Measurements from ENCODE around the gene SOX1. TPM values are rescaled to one million over a fixed set of nuclear protein-coding genes. Genes with fewer than 3 reads are reported as not detected.

Gene SOX1
- total and polyA plus RNA-seq, 4 donors, result 0.09 TPM; not detected in 3

DNA sequence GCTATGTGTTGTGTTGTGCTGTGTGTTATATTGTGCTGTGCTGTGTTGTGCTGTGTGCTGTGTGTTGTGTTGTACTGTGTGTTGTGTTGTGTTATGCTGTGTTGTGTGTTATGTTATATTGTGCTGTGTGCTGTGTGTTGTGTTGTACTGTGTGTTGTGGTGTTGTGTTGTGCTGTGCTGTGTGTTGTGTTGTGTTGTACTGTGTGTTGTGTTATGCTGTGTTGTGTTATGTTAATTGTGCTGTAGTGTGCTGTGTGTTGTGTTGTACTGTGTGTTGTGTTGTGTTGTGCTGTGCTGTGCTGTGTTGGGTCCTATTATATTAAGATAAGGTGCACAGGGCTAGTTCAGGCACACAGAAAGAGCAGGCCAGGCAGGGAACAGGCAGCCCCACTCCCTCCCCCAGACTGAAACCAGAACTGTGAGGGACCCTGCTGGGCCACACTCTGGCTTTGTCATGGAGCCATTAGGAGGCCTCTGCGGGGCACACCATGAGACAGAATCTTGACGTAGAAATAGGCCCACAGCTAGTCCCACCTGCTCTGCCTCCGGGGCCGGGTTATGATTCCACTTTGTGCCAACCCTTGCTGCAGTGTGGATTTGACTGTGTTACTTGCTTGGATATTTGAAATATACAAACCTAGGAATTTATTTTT lies 12.1 kb downstream of the SOX1 start:
- Histone ChIP-seq H3K4me1 (ENCODE audit: control insufficient read depth in 5 of 5, insufficient read depth in 5 of 5, low read length in 5 of 5) (peaks cover 0 to 3% (median 0%) of the 10 kb centered on the region in 5 donors), H3K9me3 (ENCODE audit: control insufficient read depth in 4 of 4, insufficient read depth in 3 of 4, low read length in 3 of 4) (peaks cover 0 to 14% (median 6%) of the 10 kb centered on the region in 4 donors), H3K4me3 (no peak overlapping the region), H3K27me3 (ENCODE audit: control insufficient read depth in 3 of 3, insufficient read depth in 3 of 3, low read length in 2 of 3) (peaks cover 17 to 82% (median 65%) of the 10 kb centered on the region in 3 donors), H3K9ac (ENCODE audit: insufficient read depth in 1 of 2, low read length in 2 of 2) (no peak overlapping the region), H3K27ac (ENCODE audit: low read depth in 1 of 2, low read length in 1 of 2) (no peak overlapping the region), H3K36me3 (ENCODE audit: control insufficient read depth in 4 of 4, insufficient read depth in 4 of 4, low read length in 4 of 4) (no peaks in the 10 kb centered on the region)
- TF ChIP-seq CTCF (IDR thresholded peaks at IDR 0.05; ENCODE audit: control extremely low read depth, extremely low read depth), result no peak
- no peak for ATAC-seq (ENCODE audit: insufficient read depth, low FRiP score)
- WGBS, 2 donors, result 29 to 52% methylated on average over 4 of the region's 4 CpGs
- DNase-seq, result no peak

DNA sequence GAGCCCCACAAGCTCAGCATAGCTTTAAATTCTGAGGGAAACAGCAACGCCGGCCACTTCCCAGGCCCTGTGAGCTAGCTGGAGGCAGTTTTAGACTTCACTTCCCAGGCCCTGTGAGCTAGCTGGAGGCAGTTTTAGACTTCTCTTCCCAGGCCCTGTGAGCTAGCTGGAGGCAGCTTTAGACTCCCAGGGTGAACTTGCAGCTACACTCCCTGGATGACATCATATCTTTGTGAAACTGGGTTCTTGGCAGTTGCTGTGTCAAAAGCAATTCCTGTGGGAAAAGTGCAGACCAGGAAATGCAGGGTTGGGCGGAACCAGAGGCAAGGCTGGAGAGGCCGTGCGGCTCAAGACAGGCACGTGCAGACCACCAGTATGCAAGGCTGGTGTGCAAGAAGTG lies 12.7 kb downstream of the SOX1 start:
- Histone ChIP-seq H3K27me3 (ENCODE audit: control insufficient read depth in 3 of 3, insufficient read depth in 3 of 3, low read length in 2 of 3) (peaks cover 17 to 75% (median 58%) of the 10 kb centered on the region in 3 donors), H3K27ac (ENCODE audit: low read depth in 1 of 2, low read length in 1 of 2) (no peak overlapping the region), H3K9me3 (ENCODE audit: control insufficient read depth in 4 of 4, insufficient read depth in 3 of 4, low read length in 3 of 4) (peaks cover 0 to 15% (median 6%) of the 10 kb centered on the region in 4 donors), H3K4me1 (ENCODE audit: control insufficient read depth in 5 of 5, insufficient read depth in 5 of 5, low read length in 5 of 5) (no peaks in the 10 kb centered on the region), H3K9ac (ENCODE audit: insufficient read depth in 1 of 2, low read length in 2 of 2) (no peak overlapping the region), H3K4me3 (no peak overlapping the region), H3K36me3 (ENCODE audit: control insufficient read depth in 4 of 4, insufficient read depth in 4 of 4, low read length in 4 of 4) (no peaks in the 10 kb centered on the region)
- TF ChIP-seq CTCF (IDR thresholded peaks at IDR 0.05; ENCODE audit: control extremely low read depth, extremely low read depth), result no peak
- ATAC-seq (ENCODE audit: insufficient read depth, low FRiP score), result no peak
- DNase-seq, result no peak
- 55 to 57% methylated on average over 6 of the region's 6 CpGs for WGBS, 2 donors

GRCh38 chr13:112083971-112084370 lies 17.0 kb downstream of the SOX1 start:
- H3K27ac ChIP-seq (ENCODE audit: low read depth in 1 of 2, low read length in 1 of 2), result no peak overlapping the region
- H3K36me3 ChIP-seq (ENCODE audit: control insufficient read depth in 4 of 4, insufficient read depth in 4 of 4, low read length in 4 of 4), result no peaks in the 10 kb centered on the region
- H3K9me3 ChIP-seq (ENCODE audit: control insufficient read depth in 4 of 4, insufficient read depth in 3 of 4, low read length in 3 of 4), result peaks cover 0 to 12% (median 6%) of the 10 kb centered on the region in 4 donors
- peaks cover 8 to 59% (median 38%) of the 10 kb centered on the region in 3 donors for H3K27me3 ChIP-seq (ENCODE audit: control insufficient read depth in 3 of 3, insufficient read depth in 3 of 3, low read length in 2 of 3)
- no peak overlapping the region for H3K4me3 ChIP-seq
- ATAC-seq (ENCODE audit: insufficient read depth, low FRiP score) (no peak), DNase-seq (no peak)
- no peak overlapping the region for H3K9ac ChIP-seq (ENCODE audit: insufficient read depth in 1 of 2, low read length in 2 of 2)
- TF ChIP-seq CTCF (IDR thresholded peaks at IDR 0.05; ENCODE audit: control extremely low read depth, extremely low read depth), result no peak
- WGBS, 2 donors, result 89 to 94% methylated on average over 1 of the region's 1 CpG
- no peaks in the 10 kb centered on the region for H3K4me1 ChIP-seq (ENCODE audit: control insufficient read depth in 5 of 5, insufficient read depth in 5 of 5, low read length in 5 of 5)

GRCh38 chr13:112092453-112092852 lies 25.5 kb downstream of the SOX1 start:
- Histone ChIP-seq H3K4me3 (no peak overlapping the region), H3K27me3 (ENCODE audit: control insufficient read depth in 3 of 3, insufficient read depth in 3 of 3, low read length in 2 of 3) (peaks cover 0 to 75% (median 39%) of the 10 kb centered on the region in 3 donors), H3K4me1 (ENCODE audit: control insufficient read depth in 5 of 5, insufficient read depth in 5 of 5, low read length in 5 of 5) (no peaks in the 10 kb centered on the region), H3K9ac (ENCODE audit: insufficient read depth in 1 of 2, low read length in 2 of 2) (no peak overlapping the region), H3K9me3 (ENCODE audit: control insufficient read depth in 4 of 4, insufficient read depth in 3 of 4, low read length in 3 of 4) (no peaks in the 10 kb centered on the region), H3K36me3 (ENCODE audit: control insufficient read depth in 4 of 4, insufficient read depth in 4 of 4, low read length in 4 of 4) (no peaks in the 10 kb centered on the region), H3K27ac (ENCODE audit: low read depth in 1 of 2, low read length in 1 of 2) (no peak overlapping the region)
- ATAC-seq (ENCODE audit: insufficient read depth, low FRiP score), result no peak
- no peak for TF ChIP-seq CTCF (IDR thresholded peaks at IDR 0.05; ENCODE audit: control extremely low read depth, extremely low read depth)
- WGBS, 2 donors, result 63 to 72% methylated on average over 4 of the region's 4 CpGs
- no peak for DNase-seq

Measured in lung (tissue), 12 donors.